AML-193 (cell line): ENCODE results near the gene OPRPN.

Source experiments
- DNase-seq, 2 experiments: peaks; one replicate each; lab custom pipeline; 2025; lab: John Stamatoyannopoulos, UW

OPRPN gene, protein sequence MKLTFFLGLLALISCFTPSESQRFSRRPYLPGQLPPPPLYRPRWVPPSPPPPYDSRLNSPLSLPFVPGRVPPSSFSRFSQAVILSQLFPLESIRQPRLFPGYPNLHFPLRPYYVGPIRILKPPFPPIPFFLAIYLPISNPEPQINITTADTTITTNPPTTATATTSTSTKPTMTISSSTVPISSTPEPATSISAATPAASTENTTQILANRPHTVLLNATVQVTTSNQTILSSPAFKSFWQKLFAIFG

DNA sequence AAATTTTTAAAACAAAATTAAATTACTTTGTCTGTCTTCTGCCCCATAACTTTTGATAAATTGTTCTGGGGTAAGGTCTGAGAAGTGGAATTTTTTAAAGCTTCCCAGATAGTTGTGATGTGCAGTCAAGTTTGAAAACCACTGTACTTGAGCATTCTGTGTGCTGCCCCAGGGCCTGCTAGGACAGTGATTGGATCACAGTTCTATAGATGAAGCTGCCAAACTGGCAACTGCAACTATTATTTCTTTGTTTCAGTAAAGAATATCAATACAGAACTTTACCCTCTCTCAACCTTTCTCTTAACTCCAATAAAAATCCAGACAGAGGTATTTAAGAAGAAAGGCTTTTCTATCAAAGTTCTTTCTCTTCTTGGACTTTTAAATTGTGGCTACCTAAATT is at the start of gene OPRPN:
TSS of gene OPRPN (plus strand) at position 361 of the 400 bp plus-strand sequence. CDS start 1,346 bp downstream, outside the sequence.
- no peak for DNase-seq

GRCh38 chr4:70356185-70356584 is 41.6 kb upstream of the OPRPN start:
- no peak for DNase-seq

GRCh38 chr4:70359115-70359661 is 38.6 kb upstream of the OPRPN start:
- no peak for DNase-seq

DNA sequence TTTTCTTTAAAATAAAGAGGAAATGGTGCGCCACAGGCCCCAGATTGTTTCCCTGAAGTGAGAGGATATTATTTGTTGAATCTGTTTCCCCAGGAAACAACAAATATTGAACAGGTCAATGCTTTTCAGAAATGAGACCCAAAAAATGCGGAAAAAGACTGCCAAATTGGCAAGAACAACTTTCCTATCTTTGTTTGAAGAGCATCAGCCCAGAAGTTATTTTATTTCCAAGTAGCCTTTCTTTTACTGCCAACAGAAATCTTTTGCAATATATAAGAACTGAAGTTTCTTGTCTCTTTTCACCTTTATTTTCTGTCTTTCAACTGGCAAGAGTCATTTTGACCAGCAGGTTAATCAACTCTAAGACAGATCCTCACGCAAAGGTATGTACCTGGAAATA is 37.3 kb upstream of the OPRPN start, which contains the start of gene SMR3A:
TSS of gene SMR3A (plus strand) at position 301 of the 400 bp plus-strand sequence. CDS start 1,356 bp downstream, outside the sequence.
- no peak for DNase-seq

DNA sequence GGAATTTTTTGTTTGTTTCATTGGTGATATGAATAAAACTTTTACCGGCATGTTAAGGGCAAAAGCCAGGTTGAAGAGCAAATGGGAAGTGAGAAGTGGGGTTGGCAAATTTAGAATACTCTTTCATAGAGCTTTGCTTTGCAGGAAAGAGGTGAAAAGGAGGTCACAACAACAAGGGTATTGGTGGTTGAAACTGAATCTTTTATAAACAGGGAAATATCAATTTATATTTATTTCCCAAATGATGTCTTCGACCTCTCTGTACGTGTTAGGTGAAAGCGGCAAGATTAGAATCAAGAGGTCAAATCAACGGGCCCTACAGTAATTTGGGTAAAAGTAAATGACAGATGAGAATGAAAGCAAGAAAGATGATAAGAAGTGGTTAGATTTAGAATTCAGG is 33.7 kb upstream of the OPRPN start:
- no peak for DNase-seq

DNA sequence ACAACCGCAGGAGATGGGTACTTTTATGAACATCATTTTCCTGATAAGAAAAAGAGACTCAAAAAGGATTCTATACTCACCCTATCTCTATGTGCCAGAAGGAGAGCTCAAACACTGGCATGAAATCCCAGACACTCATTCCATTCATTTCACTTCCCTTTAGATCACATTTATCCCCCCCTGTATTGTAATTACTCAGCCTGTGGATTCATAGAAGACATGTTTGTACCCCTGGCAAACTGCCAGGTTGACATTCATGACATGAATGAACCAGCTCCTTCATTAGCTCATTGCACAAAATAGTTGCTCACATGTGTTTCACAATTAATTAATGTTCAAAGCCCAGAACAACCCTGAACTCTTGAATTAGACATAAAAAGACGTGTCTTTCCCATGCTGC is 32.3 kb upstream of the OPRPN start:
- no peak for DNase-seq

GRCh38 chr4:70367813-70368212 is 29.9 kb upstream of the OPRPN start:
- no peak for DNase-seq

DNA sequence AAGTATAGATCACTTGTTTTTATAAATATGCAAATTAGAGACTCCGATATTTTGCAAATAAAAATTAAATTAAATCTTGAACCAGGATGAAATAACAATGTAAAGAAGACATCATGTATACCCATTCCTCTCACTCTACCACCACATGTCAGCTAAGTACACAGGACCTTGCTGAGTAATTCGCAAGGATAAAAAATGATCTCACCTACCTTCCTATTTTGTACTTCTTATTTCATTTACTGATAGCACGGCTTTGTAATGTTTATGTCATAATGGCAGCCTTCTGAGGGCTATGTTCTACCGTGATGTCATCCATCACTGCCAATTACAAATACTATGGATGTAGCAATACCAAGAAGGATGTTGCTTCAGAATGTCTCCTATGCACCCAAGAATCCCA is 25.8 kb upstream of the OPRPN start:
- no peak for DNase-seq

DNA sequence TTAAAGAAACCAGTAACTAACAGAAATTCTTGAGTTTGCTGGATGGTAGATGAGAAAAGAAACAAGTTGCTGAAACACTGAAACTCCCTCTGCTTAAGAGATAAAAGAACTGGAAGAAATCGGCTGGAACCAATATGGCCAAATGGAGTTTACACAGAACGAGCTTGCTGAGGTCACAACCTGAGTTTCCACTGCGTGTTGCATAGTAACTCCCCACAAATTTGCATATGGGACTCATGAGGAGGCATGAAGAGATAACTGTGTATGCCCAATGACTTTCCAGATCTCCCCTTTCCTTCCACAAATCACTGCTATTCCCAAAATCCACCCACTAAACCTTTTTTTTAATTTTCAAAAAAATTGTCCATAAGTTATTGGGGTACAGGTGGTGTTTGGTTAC is 25.0 kb upstream of the OPRPN start:
- no peak for DNase-seq

DNA sequence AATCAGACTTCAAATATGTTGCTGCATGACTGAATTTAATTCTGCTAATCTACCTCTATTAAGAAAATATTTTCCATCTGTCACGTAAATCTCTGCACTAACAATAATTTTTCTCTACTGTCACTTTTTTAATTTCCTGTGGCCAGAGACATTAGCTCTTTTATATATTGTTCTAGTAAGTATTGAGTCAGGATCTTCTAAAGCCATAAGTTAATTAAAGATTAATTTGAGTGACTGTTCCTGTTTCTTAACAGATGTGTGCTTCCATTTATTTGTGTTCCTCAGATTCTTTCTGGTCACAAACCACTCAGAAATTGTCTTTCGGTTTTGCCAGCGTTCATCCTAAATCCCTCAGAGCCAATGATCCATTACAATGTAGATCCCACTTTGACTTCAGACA is 17.2 kb upstream of the OPRPN start:
- no peak for DNase-seq

DNA sequence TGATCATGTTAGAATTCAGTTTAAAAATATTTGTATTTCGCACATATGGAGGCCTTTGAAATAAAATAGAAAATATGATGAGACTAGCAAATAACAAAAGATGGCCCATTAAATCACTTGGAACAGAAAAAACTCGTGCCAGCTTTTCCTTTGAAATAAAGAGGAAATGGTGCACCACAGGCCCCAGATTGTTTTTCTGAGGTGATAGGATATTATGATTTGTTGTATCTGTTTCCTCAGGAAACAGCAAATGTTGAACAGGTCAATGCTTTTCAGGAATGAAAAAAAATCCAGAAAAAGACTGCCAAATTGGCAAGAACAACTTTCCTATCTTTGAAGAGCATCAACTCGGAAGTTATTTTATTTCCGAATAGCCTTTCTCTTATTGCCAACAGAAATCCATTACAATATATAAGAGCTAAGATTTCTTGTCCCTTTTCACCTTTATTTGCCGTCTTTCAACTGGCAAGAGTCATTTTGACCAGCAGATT is 15.0 kb upstream of the OPRPN start, which contains the start of gene SMR3B:
TSS of gene SMR3B (plus strand) at position 441 of the 491 bp plus-strand sequence. CDS start 1,380 bp downstream, outside the sequence.
- DNase-seq = no peak

DNA sequence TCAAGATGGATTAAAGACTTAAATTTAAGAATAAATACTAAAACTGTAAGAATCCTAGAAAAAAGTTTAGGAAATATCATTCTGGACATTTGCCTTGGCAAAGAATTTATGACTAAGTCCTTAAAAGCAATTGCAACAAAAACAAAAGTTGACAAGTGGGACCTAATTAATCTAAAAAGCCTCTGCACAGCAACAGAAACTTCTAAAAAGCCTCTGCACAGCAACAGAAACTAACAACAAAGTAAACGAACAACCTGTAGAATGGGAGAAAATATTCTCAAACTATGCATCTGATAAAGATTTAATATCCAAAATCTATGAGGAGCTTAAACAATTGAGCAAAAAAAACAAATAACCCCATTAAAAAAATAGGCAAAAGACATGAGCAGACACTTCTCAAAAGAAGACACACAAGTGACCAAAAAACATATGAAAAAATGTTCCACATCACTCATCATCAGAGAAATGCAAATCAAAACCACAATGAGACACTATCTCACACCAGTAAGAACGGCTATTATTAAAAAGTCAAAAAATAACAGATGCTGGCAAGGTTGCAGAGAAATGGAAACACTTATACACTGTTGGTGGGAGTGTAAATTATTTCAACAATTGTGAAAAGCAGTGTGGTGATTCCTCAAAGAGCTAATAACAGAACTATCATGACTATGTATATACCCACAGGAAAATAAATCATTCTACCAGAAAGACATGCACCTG is 5.5 kb upstream of the OPRPN start:
- DNase-seq = no peak

DNA sequence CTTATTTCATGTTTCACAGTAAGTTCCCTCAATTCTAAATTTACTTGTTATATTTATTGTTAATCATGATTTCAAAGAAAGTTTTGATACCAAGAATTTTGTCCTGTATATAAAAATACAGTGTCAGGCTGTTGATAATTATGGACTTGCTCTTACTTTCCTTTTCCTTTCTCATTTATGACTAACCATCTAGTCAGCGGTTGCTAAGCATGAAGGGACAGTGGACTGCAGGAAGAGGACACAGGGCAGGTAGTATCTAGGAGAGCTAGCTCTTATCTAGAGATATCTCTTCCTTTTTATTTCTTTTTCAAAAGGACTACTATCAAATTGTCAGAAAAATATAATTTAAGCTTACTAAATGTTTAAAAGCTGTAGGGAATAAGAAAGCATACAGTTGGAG is 1.6 kb downstream of the OPRPN start:
- DNase-seq = no peak

GRCh38 chr4:70402762-70403161 is 5.0 kb downstream of the OPRPN start:
- DNase-seq = no peak

DNA sequence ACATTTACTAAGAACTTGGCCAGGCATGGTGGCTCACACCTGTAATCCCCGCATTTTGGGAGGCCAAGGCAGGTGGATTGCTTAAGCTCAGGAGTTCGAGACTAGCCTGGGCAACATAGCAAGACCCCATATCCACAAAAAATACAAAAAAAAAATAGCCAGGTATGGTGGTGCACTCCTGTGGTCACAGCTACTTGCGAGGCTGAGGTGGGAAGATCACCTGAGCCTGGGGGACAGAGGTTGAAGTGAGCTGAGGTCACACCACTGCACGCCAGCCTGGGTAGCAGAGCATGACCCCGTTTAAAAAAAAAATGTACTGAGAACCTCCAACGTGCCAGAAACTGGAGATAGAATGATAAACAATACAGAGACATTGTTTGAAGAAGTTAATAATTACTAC is 8.0 kb downstream of the OPRPN start:
- DNase-seq = no peak

DNA sequence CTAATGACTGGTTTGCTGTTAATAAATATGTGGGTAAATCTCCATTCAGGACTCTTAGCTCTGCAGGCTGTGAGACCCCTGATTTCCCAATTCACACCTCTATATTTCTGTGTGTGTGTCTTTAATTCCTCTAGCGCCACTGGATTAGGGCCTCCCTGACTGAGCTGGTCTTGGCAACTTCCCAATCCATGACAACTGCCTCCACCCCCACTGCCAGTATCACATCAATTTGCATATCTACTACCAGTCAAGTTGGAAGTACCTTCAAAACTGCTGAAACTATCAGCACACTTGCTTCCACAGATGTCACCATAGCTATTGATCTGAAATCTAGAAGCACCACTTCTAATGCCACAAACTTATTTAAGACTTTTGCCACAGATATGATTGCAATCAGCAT is 27.6 kb downstream of the OPRPN start:
- no peak for DNase-seq

- no peak for DNase-seq
These were observed 29.0 kb downstream of the OPRPN start for GRCh38 chr4:70426789-70427188.

DNA sequence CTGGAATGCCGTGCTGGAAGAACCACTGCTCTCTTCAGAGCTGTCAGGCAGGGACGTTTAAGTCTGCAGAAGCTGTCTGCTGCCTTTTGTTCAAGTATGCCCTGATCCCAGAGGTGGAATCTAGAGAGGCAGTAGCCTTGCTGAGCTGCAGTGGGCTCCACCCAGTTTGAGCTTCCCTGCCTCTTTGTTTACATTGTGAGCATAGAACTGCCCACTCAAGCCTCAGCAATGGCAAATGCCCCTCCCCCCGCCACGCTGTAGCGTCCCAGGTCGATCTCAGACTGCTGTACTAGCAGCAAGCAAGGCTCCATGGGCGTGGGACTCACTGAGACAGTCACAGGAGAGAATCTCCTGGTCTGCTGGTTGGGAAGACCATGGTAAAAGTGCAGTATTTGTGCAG is 39.5 kb downstream of the OPRPN start:
- no peak for DNase-seq

DNA sequence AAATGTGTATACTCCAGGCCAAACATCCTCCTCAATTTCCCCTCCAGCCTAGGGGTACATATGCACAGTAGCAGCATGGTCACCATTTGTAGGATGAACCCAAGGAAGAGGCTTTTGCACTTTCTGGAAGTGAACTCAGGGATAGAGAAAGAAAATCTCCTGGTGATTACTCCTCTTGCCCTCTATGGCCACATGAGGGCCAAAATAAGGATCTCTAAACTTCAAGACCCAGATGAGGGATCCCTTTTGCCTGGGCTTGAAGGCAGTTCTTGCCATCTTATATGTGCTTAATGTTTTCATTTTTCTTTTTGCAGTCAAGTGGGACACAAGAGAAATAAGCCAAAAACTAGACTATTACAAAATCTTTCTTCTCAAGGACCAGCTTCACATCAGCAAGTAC is 44.7 kb downstream of the OPRPN start:
- DNase-seq = no peak

GRCh38 chr4:70443329-70443728 is 45.6 kb downstream of the OPRPN start:
- DNase-seq = no peak

DNA sequence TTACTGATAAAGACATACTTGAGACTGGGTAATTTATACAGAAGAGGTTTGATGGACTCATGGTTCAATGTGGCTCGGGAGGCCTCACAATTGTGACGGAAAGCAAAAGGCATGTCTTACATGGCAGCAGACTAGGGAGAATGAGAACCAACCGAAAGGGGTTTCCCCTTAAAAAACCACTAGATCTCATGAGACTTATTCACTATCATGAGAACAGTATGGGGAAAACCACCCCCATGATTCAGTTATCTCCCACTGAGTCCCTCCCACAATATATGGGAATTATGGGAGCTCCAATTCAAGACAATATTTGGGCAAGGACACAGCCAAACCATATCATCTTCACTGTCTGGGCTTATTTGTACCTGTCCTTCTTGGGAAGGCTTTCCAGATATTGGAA is 51.5 kb downstream of the OPRPN start:
- DNase-seq = no peak

GRCh38 chr4:70452946-70453345 is 55.2 kb downstream of the OPRPN start:
- DNase-seq = no peak
